ENCODE measurements around the gene PLCH1.

PLCH1 gene

GRCh38 chr3:155535098-155535497, 209.8 kb downstream of the PLCH1 start:
- no peak for DNase-seq (ENCODE audit: low read depth)

- no peak for DNase-seq (ENCODE audit: low read depth)
Measured at GRCh38 chr3:155528579-155528978, 216.3 kb downstream of the PLCH1 start.

- no peak for DNase-seq (ENCODE audit: low read depth)
Measured at GRCh38 chr3:155525324-155525833, 219.5 kb downstream of the PLCH1 start.

GRCh38 chr3:155520463-155520862, 224.4 kb downstream of the PLCH1 start:
- no peak for DNase-seq (ENCODE audit: low read depth)

DNA sequence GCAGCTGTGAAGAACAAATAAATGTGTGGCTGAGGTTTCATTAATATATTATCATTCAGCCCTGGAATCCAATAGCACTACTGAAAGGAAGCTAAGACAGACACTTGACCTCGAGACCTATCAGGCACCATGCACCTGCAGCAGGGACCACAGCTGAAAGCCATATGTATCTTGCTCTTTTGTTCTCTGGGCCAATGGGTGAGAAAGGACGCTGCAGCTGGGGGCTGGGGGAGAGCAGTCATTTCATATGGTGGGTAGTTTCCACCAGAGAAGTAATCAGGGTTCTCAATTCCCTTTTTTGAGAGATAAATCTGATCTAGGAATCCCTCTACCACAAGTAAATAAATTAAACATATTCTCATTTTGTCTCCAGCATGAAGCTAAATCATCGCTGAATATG, 225.8 kb downstream of the PLCH1 start:
- DNase-seq (ENCODE audit: low read depth): no peak

DNA sequence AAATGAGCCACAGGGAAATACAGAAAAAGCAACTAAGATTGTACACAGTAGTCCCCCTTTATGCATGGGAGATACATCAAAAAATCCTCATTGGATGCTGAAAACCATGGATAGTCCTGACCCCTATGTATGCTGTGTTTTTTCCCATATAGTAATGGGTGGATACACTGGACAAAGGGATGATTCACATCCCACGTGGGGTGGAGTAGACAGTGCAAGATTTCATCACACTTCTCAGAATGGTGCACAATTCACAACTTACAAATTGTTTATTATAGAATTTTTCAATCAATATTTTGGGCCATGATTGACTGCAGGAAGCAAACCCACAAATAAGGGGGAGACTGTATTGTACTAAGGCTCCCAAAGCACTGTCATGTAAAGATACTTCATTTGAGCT, 227.0 kb downstream of the PLCH1 start:
- DNase-seq (ENCODE audit: low read depth): no peak

DNA sequence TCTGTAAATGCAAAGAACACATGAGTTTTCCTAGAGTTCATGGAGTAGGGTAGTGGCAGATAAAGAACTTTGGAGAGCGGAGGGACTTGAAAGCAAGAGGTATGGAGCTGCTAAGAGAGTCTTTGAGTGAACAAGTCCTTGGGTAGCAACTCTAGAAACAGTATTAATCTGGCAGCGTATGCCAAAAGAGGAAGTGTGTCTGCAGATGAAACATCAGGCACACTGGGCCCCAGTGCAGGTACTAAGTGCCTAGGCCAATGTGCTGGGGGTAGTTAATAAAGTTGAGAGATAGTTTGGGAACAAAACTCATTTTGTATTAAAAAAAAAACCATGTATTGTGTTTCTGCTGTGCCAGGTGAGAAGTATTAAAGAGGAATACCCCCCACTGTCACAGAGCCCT, 228.4 kb downstream of the PLCH1 start:
- no peak for DNase-seq (ENCODE audit: low read depth)

- no peak for DNase-seq (ENCODE audit: low read depth)
Measured at GRCh38 chr3:155512867-155513261, 232.0 kb downstream of the PLCH1 start.

- no peak for DNase-seq (ENCODE audit: low read depth)
Measured at GRCh38 chr3:155512175-155512866, 232.6 kb downstream of the PLCH1 start.

DNA sequence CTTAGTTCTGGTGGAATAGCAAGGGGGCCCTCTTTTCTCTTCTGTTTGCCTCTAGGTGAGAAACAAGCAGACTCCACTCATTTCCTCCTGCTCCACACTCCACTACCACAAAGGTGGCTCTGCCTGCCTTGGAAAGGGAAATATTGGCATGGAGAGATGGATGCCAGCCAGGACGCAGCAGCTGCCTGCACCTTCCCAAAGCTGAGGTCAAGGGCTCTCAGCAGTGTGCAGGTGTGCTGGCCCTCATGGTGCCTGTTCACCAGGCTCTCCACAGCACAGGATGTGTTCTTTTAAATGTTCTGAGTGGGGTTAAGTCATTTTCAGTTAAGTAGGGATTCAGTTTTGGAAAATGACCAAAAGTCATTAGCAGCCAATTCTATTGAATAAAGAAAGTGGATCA, 240.2 kb downstream of the PLCH1 start:
- no peak for DNase-seq (ENCODE audit: low read depth)

DNA sequence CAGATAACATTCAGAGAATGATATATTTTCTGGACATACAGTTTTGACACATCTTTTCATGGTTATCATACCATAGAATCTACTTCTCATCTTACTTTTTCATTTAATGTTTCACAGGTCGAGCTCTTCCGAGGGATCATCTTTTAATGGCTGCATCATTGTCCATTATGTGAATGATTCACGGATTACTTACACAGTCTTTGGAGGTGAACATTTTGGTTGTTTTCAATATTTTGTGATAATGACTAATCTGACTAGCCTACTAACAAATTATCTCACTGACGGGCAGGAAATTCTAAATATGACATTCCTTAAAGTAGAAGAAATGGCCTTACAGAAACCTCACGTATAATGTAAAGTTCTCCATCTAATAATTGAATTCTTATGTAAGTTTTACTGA, 242.2 kb downstream of the PLCH1 start:
- DNase-seq (ENCODE audit: low read depth): no peak

DNA sequence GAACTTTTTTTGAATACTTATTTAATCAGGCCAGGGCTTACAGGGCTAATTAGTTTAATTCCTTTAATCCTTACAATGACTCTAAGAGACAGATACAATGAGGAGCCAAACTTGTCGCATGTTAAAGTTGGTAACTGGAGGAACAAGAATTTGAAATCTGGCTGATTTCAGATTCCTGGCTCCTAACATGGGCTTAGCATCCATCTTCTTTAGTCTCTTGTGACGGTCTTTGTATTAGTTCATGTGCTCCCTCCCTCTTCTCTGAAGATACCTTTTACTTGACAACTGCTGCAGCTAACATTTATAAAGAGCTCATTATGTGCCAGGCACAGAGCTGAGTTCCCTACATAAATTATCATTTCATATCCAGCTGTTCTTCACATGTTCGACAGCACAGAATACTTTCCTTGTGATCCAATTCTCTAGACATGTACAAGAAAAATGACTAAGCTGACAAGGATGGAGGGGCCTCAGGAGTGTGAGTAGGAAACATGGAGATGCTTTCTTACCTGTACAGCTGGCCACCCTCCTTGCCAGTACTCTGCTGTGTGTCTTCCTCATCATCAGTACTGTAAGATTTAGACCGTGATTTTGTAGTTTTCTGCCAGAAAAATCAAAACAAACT, 244.6 kb downstream of the PLCH1 start:
- DNase-seq (ENCODE audit: low read depth): no peak

GRCh38 chr3:155497930-155498647, 246.8 kb downstream of the PLCH1 start:
- DNase-seq (ENCODE audit: low read depth): no peak

GRCh38 chr3:155496206-155496605, 248.7 kb downstream of the PLCH1 start:
- DNase-seq (ENCODE audit: low read depth): no peak

DNA sequence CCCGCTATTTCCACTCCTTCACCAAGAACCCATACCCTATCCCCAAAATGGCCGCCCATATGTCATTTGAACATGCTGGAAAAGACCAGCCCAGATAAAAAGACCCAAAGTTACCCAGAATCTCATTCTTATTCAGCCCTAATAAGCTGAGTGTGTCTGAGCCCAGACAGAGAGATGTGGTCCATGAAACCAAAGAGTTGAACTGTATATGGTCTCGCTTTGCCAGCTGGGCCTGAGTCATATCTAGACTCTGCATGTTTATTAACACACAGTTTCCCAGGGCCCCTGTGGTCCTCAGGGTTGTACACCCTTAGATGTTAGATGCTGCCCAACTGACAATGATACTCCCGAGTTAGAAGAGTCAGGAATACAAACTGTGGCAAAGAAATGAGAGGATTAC, 249.5 kb downstream of the PLCH1 start:
- no peak for DNase-seq (ENCODE audit: low read depth)

DNA sequence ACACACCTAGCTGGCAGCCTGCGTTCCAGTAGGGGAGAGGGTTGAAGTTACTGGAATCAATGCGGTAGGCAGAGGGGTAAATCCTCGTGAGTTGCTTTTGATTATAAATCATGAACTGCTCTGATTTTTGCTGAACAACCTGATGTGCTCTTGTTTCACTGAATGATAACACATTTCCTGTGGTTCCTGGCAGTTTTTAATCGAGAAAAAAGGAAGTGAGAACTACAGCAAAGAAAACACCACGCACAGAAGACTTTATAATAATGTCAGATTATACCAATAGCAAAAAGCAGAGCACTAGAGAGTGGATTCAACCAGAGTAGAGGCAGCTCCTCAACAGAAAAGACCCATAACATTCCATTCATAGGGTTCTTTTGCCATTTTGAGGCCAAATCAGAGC, 250.5 kb downstream of the PLCH1 start:
- DNase-seq (ENCODE audit: low read depth): no peak

DNA sequence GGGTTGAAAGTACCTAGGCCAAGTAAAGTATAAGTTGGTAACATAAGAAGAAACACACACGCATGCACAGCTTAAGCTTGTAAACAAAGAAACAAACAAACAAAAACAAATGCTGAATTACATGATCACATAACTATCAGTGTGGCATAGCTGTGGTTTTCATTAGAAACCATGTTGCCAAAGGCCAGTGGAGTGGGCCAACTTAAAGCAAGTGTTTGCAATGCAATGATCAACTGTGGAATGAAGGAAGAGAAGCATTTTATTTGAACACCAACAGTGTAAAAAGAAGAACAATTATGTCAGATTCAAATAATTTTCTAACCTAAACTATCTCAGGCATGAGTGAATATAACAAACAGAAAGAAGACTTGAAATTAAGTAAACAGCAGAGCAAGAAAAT, 252.0 kb downstream of the PLCH1 start:
- DNase-seq (ENCODE audit: low read depth): no peak

DNA sequence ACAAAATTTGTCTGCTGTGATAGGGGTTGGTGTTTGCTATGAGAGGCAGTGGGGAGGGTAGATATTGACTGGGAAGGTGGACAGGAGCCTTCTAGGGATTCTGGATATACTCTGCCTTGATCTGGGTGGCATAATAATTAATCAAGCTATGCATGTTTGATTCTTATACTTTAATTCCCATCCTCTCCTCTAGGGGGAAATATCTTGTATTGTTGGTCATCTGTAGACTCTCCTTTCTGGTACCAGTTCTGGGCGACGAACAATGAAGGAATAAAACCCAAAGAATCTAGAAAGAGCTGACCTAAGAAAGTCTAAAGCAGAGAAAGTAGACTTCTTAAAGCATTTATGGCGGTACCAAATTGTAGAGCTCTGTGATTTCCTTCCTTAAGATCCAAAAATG, 253.2 kb downstream of the PLCH1 start:
- no peak for DNase-seq (ENCODE audit: low read depth)

DNA sequence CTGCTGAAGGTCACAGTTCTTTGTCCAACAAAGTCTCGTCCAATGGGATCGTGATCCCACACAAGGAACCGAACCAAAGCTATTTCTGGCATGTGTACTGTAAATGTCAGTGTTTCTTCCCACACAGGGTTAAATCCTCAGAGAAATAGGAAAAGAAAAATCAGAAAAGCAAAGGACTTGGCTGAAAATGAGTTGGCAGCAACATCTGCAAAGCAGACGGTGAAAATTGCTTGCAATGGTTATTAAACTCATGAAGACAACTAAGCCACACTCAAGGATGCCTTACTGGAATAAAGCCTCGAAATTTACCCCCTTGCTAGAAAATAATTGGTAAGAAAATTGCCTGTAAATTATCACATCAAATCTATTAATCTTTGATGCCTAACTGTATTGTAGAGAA, 256.2 kb downstream of the PLCH1 start:
- DNase-seq (ENCODE audit: low read depth): no peak

DNA sequence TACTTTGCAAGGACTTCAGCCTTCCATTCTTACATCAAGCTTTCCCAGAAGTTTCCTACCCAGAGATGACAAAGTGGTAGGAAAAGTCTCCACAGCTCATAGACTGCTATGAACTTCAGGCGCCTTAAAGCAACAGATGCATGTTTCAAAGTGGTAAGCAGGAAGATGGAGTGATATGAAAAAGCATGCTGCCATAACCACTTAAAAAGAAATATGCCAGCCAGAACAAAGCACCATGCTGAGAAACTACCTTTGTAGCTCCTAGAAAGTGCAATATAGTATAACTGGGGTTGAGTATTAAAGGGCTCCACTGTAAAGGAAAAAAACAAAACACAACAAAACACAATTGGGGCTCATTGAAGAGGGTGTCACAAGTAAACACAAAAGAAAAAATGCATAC, 259.0 kb downstream of the PLCH1 start:
- DNase-seq (ENCODE audit: low read depth): no peak

GRCh38 chr3:155481591-155481990, 263.3 kb downstream of the PLCH1 start:
- DNase-seq (ENCODE audit: low read depth): no peak

- no peak for DNase-seq (ENCODE audit: low read depth)
Measured at GRCh38 chr3:155481089-155481488, 263.8 kb downstream of the PLCH1 start.

DNA sequence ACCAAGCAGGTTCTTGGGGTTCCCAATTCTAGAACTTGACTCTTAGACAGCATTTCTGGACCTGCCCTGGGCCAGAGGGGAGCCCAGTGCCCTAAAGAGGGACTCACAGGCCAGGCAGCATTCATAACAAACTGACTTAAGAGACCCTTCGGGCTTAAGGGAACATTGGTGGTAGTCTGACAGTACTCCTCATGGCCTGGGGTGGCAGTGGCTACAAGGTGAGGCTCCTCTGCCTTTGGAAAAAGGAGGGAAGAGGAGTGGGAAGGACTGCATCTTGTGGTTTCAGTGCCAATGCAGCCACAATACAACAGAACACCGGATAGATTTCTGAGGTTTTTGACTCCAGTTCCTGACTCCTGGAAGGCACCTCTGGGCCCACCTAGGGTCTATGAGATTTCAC, 279.2 kb downstream of the PLCH1 start:
- no peak for DNase-seq (ENCODE audit: low read depth)
